ENCODE data around the gene CMIP. TPM values are rescaled to one million over a fixed set of nuclear protein-coding genes. Genes with fewer than 3 reads are reported as not detected.

The CMIP gene
- total RNA-seq, 4 donors from 2014 or later, result 63.9 to 89.9 (median 70.0) TPM

GRCh38 chr16:81654346-81654745 lies 209.7 kb downstream of the CMIP start:
- H3K27me3 ChIP-seq, result no peaks in the 10 kb centered on the region
- no peak overlapping the region for H3K4me3 ChIP-seq
- no peak for TF ChIP-seq EP300 (IDR thresholded peaks at IDR 0.05)
- no peak for TF ChIP-seq POLR2AphosphoS5 (IDR thresholded peaks at IDR 0.05)
- no peak for TF ChIP-seq POLR2A (IDR thresholded peaks at IDR 0.05)
- peaks cover 54% of the 10 kb centered on the region for H3K36me3 ChIP-seq
- no peak overlapping the region for H3K27ac ChIP-seq
- no peak for DNase-seq (ENCODE audit: low spot score in 2 of 2)
- WGBS, result 100% methylated on average over 1 of the region's 1 CpG
- peaks cover 13% of the 10 kb centered on the region for H3K4me1 ChIP-seq
- no peaks in the 10 kb centered on the region for H3K9me3 ChIP-seq

- Histone ChIP-seq H3K27ac (no peak overlapping the region), H3K9me3 (no peaks in the 10 kb centered on the region), H3K4me1 (peaks cover 5% of the 10 kb centered on the region), H3K36me3 (peaks cover 58% of the 10 kb centered on the region), H3K4me3 (no peak overlapping the region), H3K27me3 (no peaks in the 10 kb centered on the region)
- no peak for DNase-seq (ENCODE audit: low spot score in 2 of 2)
- TF ChIP-seq CTCF (IDR thresholded peaks at IDR 0.05) (no peak), EP300 (IDR thresholded peaks at IDR 0.05) (no peak), POLR2A (IDR thresholded peaks at IDR 0.05) (no peak), POLR2AphosphoS5 (IDR thresholded peaks at IDR 0.05) (no peak)
- 93% methylated on average over 14 of the region's 14 CpGs for WGBS
Measured at GRCh38 chr16:81655469-81656162, 211.0 kb downstream of the CMIP start.

GRCh38 chr16:81657224-81657623 lies 212.6 kb downstream of the CMIP start:
- no peak overlapping the region for H3K27ac ChIP-seq
- H3K4me1 ChIP-seq, result peaks cover 8% of the 10 kb centered on the region
- 80% methylated on average over 8 of the region's 8 CpGs for WGBS
- H3K36me3 ChIP-seq, result peaks cover 71% of the 10 kb centered on the region
- no peak for TF ChIP-seq EP300 (IDR thresholded peaks at IDR 0.05)
- TF ChIP-seq POLR2AphosphoS5 (IDR thresholded peaks at IDR 0.05), result no peak
- TF ChIP-seq CTCF (IDR thresholded peaks at IDR 0.05), result no peak
- no peak for TF ChIP-seq POLR2A (IDR thresholded peaks at IDR 0.05)
- no peak for DNase-seq (ENCODE audit: low spot score in 2 of 2)
- H3K4me3 ChIP-seq, result no peak overlapping the region
- H3K9me3 ChIP-seq, result no peaks in the 10 kb centered on the region
- H3K27me3 ChIP-seq, result no peaks in the 10 kb centered on the region

GRCh38 chr16:81657781-81658180 lies 213.2 kb downstream of the CMIP start:
- no peak for DNase-seq (ENCODE audit: low spot score in 2 of 2)
- Histone ChIP-seq H3K9me3 (no peaks in the 10 kb centered on the region), H3K4me3 (no peak overlapping the region), H3K36me3 (peaks cover 71% of the 10 kb centered on the region), H3K27ac (no peak overlapping the region), H3K27me3 (no peaks in the 10 kb centered on the region), H3K4me1 (peaks cover 8% of the 10 kb centered on the region)
- 88% methylated on average over 13 of the region's 13 CpGs for WGBS
- TF ChIP-seq POLR2A (IDR thresholded peaks at IDR 0.05) (no peak), POLR2AphosphoS5 (IDR thresholded peaks at IDR 0.05) (no peak), CTCF (IDR thresholded peaks at IDR 0.05) (no peak), EP300 (IDR thresholded peaks at IDR 0.05) (no peak)

- TF ChIP-seq EP300 (IDR thresholded peaks at IDR 0.05) (no peak), CTCF (IDR thresholded peaks at IDR 0.05) (no peak), POLR2AphosphoS5 (IDR thresholded peaks at IDR 0.05) (no peak), POLR2A (IDR thresholded peaks at IDR 0.05) (no peak)
- H3K27ac ChIP-seq, result no peak overlapping the region
- peaks cover 8% of the 10 kb centered on the region for H3K4me1 ChIP-seq
- H3K9me3 ChIP-seq, result no peaks in the 10 kb centered on the region
- no peaks in the 10 kb centered on the region for H3K27me3 ChIP-seq
- peaks cover 71% of the 10 kb centered on the region for H3K36me3 ChIP-seq
- no peak for DNase-seq (ENCODE audit: low spot score in 2 of 2)
- H3K4me3 ChIP-seq, result no peak overlapping the region
- WGBS, result 98% methylated on average over 4 of the region's 4 CpGs
Measured at GRCh38 chr16:81658373-81658772, 213.8 kb downstream of the CMIP start.
